Esophagus muscularis mucosa (tissue), 4 donors: Measurements from ENCODE around the gene PROK1. TPM values are rescaled to one million over a fixed set of nuclear protein-coding genes. Genes with fewer than 3 reads are reported as not detected.
"Not testable (repeated sequence)": the region's sequence is repeated elsewhere in the genome, so short reads cannot be mapped to it uniquely, and the experiment has no call there.

Source experiments
- DNase-seq: peaks from one replicate; pipeline ENCODE4 v3.0.0-alpha.2; 2017; ENCODE audit errors: extremely low spot score
- H3K27ac ChIP-seq, 4 donors: fragments of 200-600 bp; sonication (generic); replicated peaks in 1 of 4; 1 replicate in 3 of 4; 2 replicates in 1 of 4; pipeline ENCODE4 v1.5.1; 2016 to 2019; ENCODE audit warnings: mild to moderate bottlenecking in 1 of 4
- H3K27me3 ChIP-seq, 4 donors: fragments of 200-600 bp; sonication (generic); one replicate each; pipeline versions ENCODE4 v1.5.1 to v1.6.0; 2016 to 2019
- H3K36me3 ChIP-seq, 4 donors: fragments of 200-600 bp; sonication (generic); one replicate each; pipeline ENCODE4 v1.5.1; 2016 to 2019
- H3K4me1 ChIP-seq, 4 donors: fragments of 200-600 bp; sonication (generic); one replicate each; pipeline ENCODE4 v1.5.1; 2016 to 2019
- H3K4me3 ChIP-seq, 4 donors: fragments of 200-600 bp; sonication (generic); 1 replicate in 2 of 4; 2 replicates in 2 of 4; pipeline ENCODE4 v1.5.1; 2016 to 2019; ENCODE audit warnings: mild to moderate bottlenecking in 4 of 4, moderate library complexity in 1 of 4
- H3K9me3 ChIP-seq, 4 donors: fragments of 200-600 bp; sonication (generic); 1 replicate in 3 of 4; 2 replicates in 1 of 4; pipeline ENCODE4 v1.5.1; 2016 to 2019
- CTCF ChIP-seq, 3 experiments: fragments of 200-600 bp in 2 of 3; fragments of 450-650 bp in 1 of 3; sonication (generic) in 2 of 3; IDR thresholded peaks; one replicate each; pipeline ENCODE4 v1.5.1; 2017 to 2019; ENCODE audit warnings: antibody characterized with exemption in 3 of 3, mild to moderate bottlenecking in 2 of 3, moderate library complexity in 1 of 3
- EP300 ChIP-seq: sonication (generic); formaldehyde crosslinking; IDR thresholded peaks from one replicate; pipeline ENCODE4 v1.6.1; 2017; ENCODE audit warnings: antibody characterized with exemption
- POLR2A ChIP-seq: fragments of 450-650 bp; IDR thresholded peaks from one replicate; pipeline ENCODE4 v1.6.1; 2017; ENCODE audit warnings: antibody characterized with exemption, moderate library complexity, mild to moderate bottlenecking, low read depth
- POLR2AphosphoS5 ChIP-seq, 2 donors: sonication (generic); formaldehyde crosslinking; IDR thresholded peaks; one replicate each; pipeline ENCODE4 v1.6.1; 2017; ENCODE audit warnings: antibody characterized with exemption in 2 of 2
- WGBS: methylation state at CpG from one replicate; pipeline ENCODE4 v1.1.5; 2018; 5-methylcytosine and 5-hydroxymethylcytosine counted together
- intact Hi-C: fragments of 100-400 bp; cut with DNase I; formaldehyde crosslinking; loops from one replicate; pipeline ENCODE4 v1.15.1; 2023
- total RNA-seq, 4 donors: library from RNA; depleted of rRNA; stranded (reverse); fragments of >200 nt; gene quantifications; one replicate each; pipeline versions ENCODE4 v1.1.0 to v1.2.1, GENCODE V29; 2016

PROK1 gene
- total RNA-seq, result not detected

DNA sequence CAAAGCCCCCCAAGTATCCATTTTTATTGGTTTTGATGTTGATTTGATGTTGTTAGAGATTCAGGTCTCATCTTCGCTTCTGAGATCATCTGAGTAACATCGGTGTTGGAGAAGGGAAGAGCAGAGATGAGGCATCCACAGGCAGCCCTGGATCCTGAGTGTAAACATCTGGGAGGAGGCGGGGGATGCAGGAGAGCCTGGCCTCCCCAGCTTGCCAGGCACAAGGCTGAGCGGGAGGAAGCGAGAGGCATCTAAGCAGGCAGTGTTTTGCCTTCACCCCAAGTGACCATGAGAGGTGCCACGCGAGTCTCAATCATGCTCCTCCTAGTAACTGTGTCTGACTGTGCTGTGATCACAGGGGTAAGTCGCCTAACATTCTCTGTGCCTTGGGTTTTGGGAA, at the start of gene PROK1:
TSS of gene PROK1 (plus strand) at position 221 of the 400 bp plus-strand sequence. CDS start at position 289, 68 bp downstream.
- Histone ChIP-seq H3K36me3 (no peaks in the 10 kb centered on the region), H3K27me3 (peaks cover 0 to 48% (median 0%) of the 10 kb centered on the region in 4 donors), H3K4me3 (no peak within 1 kb of the TSS), H3K9me3 (no peaks in the 10 kb centered on the region), H3K27ac (no peak within 1 kb of the TSS), H3K4me1 (no peaks in the 10 kb centered on the region)
- 76% methylated on average over 6 of the region's 8 CpGs for WGBS
- intact Hi-C loops, result no loop called here
- DNase-seq, result no peak
- no peak for TF ChIP-seq POLR2A
- no peak for TF ChIP-seq EP300
- no peak for TF ChIP-seq CTCF (IDR thresholded peaks at IDR 0.05)
- TF ChIP-seq POLR2AphosphoS5 (IDR thresholded peaks at IDR 0.05), result no peak

- Histone ChIP-seq H3K27ac (no peak overlapping the region), H3K9me3 (no peaks in the 10 kb centered on the region), H3K36me3 (peaks cover 47 to 71% (median 69%) of the 10 kb centered on the region in 4 donors), H3K27me3 (no peaks in the 10 kb centered on the region), H3K4me3 (no peak overlapping the region), H3K4me1 (peaks cover 19 to 28% (median 24%) of the 10 kb centered on the region in 4 donors)
- no peak for TF ChIP-seq POLR2A
- TF ChIP-seq POLR2AphosphoS5 (IDR thresholded peaks at IDR 0.05), result no peak
- no peak for TF ChIP-seq EP300
- TF ChIP-seq CTCF (IDR thresholded peaks at IDR 0.05), result no peak
- 95% methylated on average over 5 of the region's 5 CpGs for WGBS
- no peak for DNase-seq
- intact Hi-C loops, result no loop called here
Observed at GRCh38 chr1:110403805-110404204, 47.1 kb upstream of the PROK1 start.

GRCh38 chr1:110404401-110404800, 46.5 kb upstream of the PROK1 start:
- DNase-seq, result no peak
- H3K4me3 ChIP-seq, result no peak overlapping the region
- H3K27me3 ChIP-seq, result no peaks in the 10 kb centered on the region
- intact Hi-C loops, result no loop called here
- 92% methylated on average over 4 of the region's 4 CpGs for WGBS
- TF ChIP-seq CTCF (IDR thresholded peaks at IDR 0.05), result no peak
- TF ChIP-seq EP300, result no peak
- TF ChIP-seq POLR2A, result no peak
- no peak for TF ChIP-seq POLR2AphosphoS5 (IDR thresholded peaks at IDR 0.05)
- peaks cover 47 to 65% (median 65%) of the 10 kb centered on the region in 4 donors for H3K36me3 ChIP-seq
- peaks cover 20 to 30% (median 25%) of the 10 kb centered on the region in 4 donors for H3K4me1 ChIP-seq
- no peaks in the 10 kb centered on the region for H3K9me3 ChIP-seq
- no peak overlapping the region for H3K27ac ChIP-seq

GRCh38 chr1:110406407-110406806, 44.5 kb upstream of the PROK1 start:
- Histone ChIP-seq H3K4me3 (peak overlapping the region; percentile 90 to 97 (median 94)), H3K27ac (peak overlapping the region; percentile 94 to 96 (median 96)), H3K36me3 (peaks cover 30 to 45% (median 44%) of the 10 kb centered on the region in 4 donors), H3K4me1 (peaks cover 20 to 30% (median 25%) of the 10 kb centered on the region in 4 donors)
- intact Hi-C loops, result loop anchor here (5.0 kb wide), 1 partner anchor 64 kb away; no protein-coding TSS in a partner anchor
- not testable (repeated sequence) for H3K27me3 ChIP-seq, DNase-seq, H3K9me3 ChIP-seq
- WGBS, result 74% methylated on average over 15 of the region's 15 CpGs

GRCh38 chr1:110407260-110408210, 43.4 kb upstream of the PROK1 start, which contains the start of gene LAMTOR5:
LAMTOR5 (minus strand) TSS chr1:110407694; CDS start chr1:110407620, 74 bp downstream.
- no peaks in the 10 kb centered on the region for H3K9me3 ChIP-seq
- no peaks in the 10 kb centered on the region for H3K27me3 ChIP-seq
- TF ChIP-seq CTCF (IDR thresholded peaks at IDR 0.05) (peak; percentile 15 to 34 (median 16)), EP300 (no peak), POLR2AphosphoS5 (IDR thresholded peaks at IDR 0.05) (peak; percentile 98 to 99), POLR2A (peak; percentile 89)
- peaks cover 19 to 33% (median 33%) of the 10 kb centered on the region in 4 donors for H3K36me3 ChIP-seq
- peaks cover 20 to 30% (median 25%) of the 10 kb centered on the region in 4 donors for H3K4me1 ChIP-seq
- intact Hi-C loops, result loop anchor here (5.0 kb wide), 1 partner anchor 65 kb away; no protein-coding TSS in a partner anchor
- peak within 1 kb of the TSS; percentile 90 to 97 (median 94) for H3K4me3 ChIP-seq
- H3K27ac ChIP-seq, result peak within 1 kb of the TSS; percentile 94 to 96 (median 96)
- peak; percentile 98 for DNase-seq
- WGBS, result under 1% methylated on average over 32 of the region's 76 CpGs
